ENCODE measurements around the gene ARHGAP23.
"Not testable (repeated sequence)": the region's sequence is repeated elsewhere in the genome, so short reads cannot be mapped to it uniquely, and the experiment has no call there.

ARHGAP23 gene

GRCh38 chr17:38494152-38494551 is 65.9 kb downstream of the ARHGAP23 start:
- not testable (repeated sequence) for DNase-seq

DNA sequence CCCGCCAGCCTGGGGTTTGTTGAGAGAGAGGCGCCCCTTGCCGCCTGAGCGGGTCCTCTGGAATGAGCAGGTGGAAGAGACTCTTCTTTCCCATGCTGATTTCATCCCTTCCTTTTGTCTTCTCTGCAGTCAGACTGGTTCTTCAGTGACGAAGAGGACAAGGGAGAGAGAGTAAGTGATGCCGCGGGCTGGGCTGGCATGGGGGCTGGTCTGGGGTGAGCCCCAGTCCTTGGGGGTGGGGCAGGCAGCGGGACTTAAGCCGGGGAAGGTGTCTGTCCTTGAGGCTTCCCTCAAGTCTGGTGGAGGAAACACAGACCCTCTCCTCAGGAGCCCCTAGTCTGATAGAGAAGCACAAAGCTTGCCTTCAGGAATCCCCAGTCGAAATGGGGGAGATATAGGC is 69.4 kb downstream of the ARHGAP23 start:
- not testable (repeated sequence) for DNase-seq

DNA sequence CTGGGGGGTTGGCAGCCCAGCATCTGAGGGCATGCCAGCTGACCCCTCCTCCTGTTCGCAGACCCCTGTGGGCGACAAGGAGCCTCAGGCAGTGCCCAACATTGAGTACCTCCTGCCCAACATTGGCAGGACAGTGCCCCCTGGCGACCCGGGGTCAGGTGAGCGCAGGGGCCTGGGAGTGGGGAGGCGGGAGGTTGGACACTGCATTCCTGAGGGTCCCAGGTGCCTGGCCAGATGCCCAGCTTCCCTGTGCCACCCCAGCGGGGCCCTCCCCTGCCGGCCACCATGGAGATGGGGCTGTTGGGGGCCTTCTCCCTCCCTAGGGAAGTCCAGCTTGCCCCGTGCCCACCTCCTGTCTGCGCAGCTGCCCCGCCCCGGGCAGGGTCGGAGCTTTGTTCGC is 70.1 kb downstream of the ARHGAP23 start:
- DNase-seq, result no peak

- not testable (repeated sequence) for DNase-seq
Measured at GRCh38 chr17:38499230-38499629, 71.0 kb downstream of the ARHGAP23 start.

DNA sequence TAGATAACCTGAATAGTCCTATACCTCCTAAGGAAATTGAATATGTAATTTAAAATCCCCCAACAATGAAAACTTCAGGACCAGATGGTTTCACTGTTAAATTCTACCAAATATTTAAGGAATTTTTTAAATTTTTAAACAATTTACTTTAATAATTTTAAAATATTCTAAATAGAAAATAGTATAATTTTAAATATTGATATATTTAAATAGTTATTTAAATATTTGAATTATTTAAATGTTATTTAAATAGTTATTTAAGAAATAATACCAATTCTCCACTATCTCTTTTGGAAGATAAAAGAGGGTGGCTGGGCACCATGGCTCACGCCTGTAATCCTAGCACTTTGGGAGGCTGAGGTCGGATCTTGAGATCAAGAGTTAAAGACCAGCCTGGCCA is 73.5 kb downstream of the ARHGAP23 start:
- not testable (repeated sequence) for DNase-seq

DNA sequence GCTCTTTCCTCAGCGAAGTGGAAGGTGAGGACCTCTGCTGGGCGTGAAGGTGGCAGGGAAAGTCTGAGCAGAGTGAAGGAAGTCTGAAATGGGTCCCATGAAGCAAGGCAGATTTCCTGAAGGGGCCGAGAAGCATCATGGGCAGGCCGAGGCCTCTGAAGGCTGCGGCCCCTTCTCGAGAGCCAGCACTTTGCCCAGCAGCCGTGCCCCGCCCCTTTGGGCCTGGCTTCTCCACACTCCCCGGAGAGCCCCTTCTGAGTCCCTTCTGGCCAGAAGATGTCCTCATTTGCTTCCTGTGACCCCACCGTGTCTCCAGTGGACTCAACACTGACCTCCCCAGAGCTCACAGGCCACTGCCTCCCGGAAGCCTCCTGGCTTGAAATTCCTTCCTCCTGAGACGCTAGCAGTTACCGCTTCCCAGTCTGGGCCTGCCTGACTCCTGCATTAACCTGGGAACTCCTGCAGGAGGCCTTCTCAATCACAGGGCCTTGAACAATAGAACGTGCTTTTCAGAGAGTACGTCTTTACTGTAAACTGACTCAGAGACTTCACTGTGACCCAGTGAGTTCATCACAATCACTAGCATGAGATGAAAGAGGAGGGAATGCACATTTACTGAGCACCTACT is 75.1 kb downstream of the ARHGAP23 start:
- not testable (repeated sequence) for DNase-seq

DNA sequence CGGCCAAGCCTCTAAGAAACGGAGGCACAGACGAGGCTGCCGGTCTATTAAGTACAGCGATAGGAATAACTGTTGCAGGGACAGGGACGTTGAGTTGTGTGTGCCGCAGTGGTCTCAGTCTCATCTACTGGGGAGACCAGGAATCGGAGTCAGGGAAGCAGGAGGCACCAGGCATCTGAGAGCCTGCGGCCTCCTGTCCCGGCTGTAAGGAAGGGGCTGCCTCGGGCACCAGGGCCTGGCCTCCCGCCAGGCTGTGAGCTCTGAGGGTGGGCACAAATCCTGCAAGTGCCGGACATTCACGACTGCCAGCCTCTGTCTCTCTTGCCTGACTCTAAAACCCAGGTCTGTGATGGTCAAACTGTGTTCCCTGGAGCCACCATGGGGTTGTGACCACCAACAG is 76.0 kb downstream of the ARHGAP23 start:
- no peak for DNase-seq

DNA sequence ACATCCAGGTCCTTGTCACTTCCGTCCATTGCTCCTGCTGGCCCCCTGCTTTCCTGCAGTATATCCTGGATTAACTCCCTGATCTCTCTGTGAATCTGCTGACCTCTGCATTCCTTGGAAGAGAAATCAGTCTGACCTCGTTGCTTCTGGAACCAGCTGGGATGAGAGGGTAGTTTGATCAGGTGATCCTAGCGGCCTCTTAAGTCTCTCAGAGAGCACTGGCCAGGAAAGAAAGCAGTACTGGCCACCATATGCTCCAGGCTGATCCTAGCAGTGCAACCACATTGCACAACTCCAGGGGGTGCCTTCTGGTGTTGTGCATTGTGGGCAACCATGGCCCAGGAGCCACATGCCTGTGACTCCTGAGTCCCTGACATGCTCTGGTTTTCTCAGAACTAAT is 79.2 kb downstream of the ARHGAP23 start:
- no peak for DNase-seq

DNA sequence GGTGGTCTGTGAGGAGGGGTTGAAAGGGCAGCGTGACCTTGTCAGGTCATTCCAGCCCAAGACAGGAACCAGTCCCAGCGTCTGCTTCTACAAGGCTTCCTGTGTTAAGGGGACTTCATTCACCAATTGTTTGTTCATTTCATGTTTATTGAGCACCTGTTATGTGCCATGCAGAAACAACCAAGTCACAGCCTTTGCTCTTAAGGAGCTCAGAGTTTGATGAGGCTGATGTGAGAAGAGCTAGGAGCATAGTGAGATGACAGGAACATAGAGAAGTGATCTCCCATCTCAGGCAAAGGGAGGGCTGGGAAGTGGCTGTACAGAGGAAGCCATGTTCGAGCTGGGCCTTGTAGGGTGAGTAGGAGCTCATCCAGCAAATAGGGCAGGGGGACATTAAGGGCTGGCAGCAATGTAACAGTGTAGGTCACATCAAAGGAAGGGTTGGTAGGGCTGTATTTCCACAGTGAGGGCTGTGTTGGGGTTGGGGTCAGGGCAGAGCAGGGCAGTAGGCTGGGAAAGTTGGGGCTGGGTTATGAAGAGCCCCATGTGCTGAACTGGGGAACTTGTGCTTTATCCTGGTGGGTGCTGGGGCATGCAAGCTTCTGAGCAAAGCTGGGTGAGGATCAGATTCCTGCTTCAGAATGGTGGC is 79.8 kb downstream of the ARHGAP23 start:
- no peak for DNase-seq

- no peak for DNase-seq
Measured at GRCh38 chr17:38508570-38508950, 80.3 kb downstream of the ARHGAP23 start.

- DNase-seq, result peak; percentile 72
Measured at GRCh38 chr17:38508954-38509771, 80.9 kb downstream of the ARHGAP23 start.

DNA sequence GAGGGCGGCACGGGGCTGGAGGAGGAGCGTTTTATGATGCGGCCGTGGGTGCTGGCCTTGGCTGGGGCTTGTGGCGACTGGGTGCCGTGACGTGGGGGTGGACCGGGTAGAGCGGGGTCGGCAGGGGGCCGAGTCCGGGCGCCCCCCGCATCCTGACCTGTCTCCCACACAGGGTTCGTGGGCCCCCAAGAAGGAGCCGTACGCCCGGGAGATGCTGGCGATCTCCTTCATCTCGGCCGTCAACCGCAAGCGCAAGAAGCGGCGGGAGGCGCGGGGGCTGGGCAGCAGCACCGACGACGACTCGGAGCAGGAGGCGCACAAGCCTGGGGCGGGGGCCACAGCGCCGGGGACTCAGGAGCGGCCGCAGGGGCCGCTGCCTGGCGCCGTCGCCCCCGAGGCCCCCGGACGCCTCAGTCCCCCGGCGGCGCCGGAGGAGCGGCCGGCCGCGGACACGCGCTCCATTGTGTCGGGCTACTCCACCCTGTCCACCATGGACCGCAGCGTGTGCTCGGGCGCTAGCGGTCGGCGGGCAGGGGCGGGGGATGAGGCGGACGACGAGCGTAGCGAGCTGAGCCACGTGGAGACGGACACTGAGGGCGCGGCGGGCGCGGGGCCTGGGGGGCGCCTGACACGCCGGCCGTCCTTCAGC is 81.6 kb downstream of the ARHGAP23 start:
- no peak for DNase-seq

DNA sequence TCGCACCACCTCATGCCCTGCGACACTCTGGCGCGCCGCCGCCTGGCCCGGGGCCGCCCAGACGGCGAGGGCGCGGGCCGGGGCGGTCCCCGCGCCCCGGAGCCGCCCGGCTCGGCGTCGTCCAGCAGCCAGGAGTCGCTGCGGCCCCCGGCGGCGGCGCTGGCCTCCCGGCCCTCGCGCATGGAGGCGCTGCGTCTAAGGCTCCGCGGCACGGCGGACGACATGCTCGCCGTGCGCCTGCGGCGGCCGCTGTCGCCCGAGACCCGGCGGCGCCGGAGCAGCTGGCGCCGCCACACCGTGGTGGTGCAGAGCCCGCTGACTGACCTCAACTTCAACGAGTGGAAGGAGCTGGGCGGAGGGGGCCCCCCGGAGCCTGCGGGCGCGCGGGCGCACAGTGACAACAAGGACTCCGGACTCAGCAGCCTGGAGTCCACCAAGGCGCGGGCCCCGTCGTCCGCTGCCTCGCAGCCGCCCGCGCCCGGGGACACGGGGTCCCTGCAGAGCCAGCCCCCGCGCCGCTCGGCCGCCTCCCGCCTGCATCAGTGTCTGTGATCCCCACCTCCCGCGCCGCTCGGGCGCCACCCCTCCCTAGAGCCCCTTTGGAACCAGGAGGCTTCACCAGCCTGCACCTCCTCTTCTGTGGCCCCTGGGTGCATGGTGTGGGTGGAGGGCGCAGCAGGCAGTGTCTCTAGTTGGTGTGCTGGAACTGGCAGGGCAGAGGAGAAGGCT is 82.3 kb downstream of the ARHGAP23 start:
- DNase-seq, result no peak

DNA sequence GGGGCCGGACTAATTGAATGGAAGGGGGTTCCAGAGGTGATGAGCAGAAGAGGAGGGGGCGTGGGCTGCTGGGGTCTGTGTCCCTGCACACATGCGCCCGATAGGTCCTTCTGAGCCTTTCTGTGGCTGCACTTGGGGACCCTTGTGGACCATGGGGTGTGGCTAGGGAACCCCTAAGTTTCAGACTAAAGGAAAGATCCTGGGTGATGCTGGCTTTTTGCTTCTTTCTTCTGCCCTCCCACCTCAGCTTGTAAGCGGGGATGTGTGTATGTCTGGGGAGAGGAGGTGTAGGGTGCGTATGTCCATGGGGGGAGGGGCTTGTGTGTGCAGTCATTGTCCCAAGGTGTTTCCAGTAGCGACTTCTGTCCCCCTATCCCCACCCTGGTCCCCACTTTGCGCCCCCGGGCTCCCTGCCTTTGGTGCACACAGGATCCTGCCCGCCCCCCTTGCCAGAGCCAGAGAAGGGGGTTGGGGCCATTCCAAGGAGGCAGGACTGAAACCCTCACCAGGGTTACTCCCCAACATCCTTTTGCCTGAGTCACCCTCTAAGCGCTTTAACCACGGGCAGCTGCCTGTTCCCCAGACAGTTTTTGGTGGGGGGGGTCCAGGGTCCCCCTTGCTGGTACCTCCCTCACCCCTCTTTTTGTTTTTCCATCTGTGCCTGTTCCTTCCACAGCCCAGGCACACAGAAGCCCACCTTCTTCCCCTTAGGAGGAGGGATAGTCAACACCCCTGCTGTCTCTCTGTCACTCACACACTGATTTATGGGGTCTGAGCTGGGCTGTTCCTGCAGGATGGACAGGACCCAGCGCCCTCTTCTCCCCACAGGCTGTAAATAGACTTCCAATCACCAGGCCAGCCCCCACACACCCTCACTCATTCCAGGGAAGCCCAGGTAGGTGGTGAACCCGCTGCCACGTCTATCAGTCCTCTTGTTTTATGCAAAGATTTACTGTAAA is 83.2 kb downstream of the ARHGAP23 start:
- DNase-seq, result no peak

DNA sequence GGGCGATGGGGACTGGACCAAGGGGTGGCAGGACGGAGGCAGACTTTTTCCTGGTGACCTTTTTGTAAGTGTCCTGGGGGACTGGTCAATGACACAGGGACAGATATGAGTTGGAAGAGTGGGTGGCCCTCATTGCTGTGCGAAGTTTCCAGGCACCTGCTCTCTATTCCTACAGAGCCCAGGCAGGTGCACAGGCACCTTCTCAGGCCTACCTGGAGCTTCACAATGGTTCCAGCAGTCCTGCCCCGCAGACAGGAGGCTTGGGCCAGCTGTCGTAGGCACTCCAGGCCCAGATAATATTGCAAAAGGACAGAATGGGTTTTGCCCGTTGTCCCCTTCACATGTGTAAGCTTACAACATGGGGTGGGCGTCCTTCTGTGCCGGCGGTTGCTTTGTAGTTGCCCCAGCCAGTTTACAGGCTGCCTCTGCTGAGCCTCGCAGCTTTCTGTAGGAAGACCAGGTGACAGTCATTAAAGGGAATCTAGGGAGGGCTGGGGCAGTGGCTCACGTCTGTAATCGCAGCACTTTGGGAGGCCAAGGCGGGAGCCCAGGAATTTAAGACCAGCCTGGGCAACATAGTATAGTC is 84.3 kb downstream of the ARHGAP23 start:
- DNase-seq, result no peak

GRCh38 chr17:38526526-38526925 is 98.3 kb downstream of the ARHGAP23 start:
- not testable (repeated sequence) for DNase-seq

- DNase-seq, result not testable (repeated sequence)
Measured at GRCh38 chr17:38528141-38528540, 99.9 kb downstream of the ARHGAP23 start.

DNA sequence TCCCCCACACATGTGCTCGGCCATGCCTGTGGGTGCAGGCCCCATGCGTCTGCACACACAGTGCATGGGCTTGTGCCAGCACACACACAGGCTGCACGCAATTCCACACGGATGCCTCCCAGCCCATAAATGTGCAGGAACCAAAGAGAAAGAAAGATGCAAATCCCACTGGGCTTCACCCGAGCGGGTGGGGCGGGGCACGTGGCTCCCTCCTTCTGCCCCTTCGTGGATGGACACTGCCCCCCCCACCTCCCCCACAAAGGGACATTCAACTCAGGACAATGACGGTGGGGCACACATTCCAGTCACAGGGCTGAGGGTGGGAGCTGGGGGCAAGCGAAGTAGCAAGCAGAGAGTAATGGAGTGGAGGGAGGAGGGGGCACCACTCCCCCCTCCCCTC is 102.6 kb downstream of the ARHGAP23 start:
- not testable (repeated sequence) for DNase-seq

DNA sequence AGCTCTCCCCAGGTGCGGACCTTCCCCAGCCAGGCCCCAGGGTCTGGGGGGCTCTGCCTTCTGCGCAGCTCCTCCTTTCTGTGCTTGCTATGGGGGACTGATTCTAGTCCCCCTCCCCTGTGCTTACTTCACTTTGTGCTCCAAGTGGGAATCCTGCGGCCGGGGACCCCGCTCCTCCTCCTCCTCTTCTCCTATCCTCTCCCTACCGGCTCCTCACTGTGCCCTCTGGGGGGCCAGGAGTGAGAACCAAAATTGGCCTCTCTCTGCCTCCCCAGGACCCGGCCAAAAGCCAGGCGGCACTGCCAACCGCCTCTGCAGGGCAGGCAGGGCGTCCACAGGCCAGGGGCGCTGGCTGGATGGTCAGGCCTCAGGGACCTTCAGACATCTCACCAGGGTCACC is 103.5 kb downstream of the ARHGAP23 start:
- not testable (repeated sequence) for DNase-seq

- DNase-seq, result no peak
Measured at GRCh38 chr17:38532451-38532850, 104.2 kb downstream of the ARHGAP23 start.

GRCh38 chr17:38533241-38533640 is 105.0 kb downstream of the ARHGAP23 start:
- DNase-seq, result no peak
